T-cell (primary cell): Measurements from ENCODE around the gene MAPK12. TPM values are rescaled to one million over a fixed set of nuclear protein-coding genes. Genes with fewer than 3 reads are reported as not detected.

Experiments
- ATAC-seq, 4 experiments: fragments of 200-7000 bp in 3 of 4; fragments of 150-1000 bp in 1 of 4; cut with Tn5 transposase; replicated peaks in 1 of 4; 1 replicate in 3 of 4; 2 replicates in 1 of 4; pipeline ENCODE4 v1.10.0; 2021; ENCODE audit warnings: moderate library complexity in 3 of 4, mild to moderate bottlenecking in 2 of 4, moderate number of reproducible peaks in 1 of 4
- CTCF ChIA-PET, 2 donors: fragments of 300-600 bp; sonication (Branson Sonifier 250); formaldehyde crosslinking; loops; one replicate each; lab custom pipeline; 2022; ENCODE audit warnings: antibody characterized with exemption in 2 of 2; lab: Charles Lee
- POLR2A ChIA-PET, 2 donors: fragments of 300-600 bp; sonication (Branson Sonifier 250); formaldehyde crosslinking; loops; one replicate each; lab custom pipeline; 2022; ENCODE audit warnings: antibody characterized with exemption in 2 of 2; lab: Charles Lee
- DNase-seq, 35 experiments: peaks; one replicate each; pipeline versions ENCODE4 v3.0.0 to v3.0.0-alpha.2; 2013 to 2023
- H3K27ac ChIP-seq: one replicate; pipeline ENCODE4 v1.5.1; 2013; ENCODE audit warnings: low read length
- H3K27me3 ChIP-seq, 2 experiments: replicated peaks in 1 of 2; 1 replicate in 1 of 2; 2 replicates in 1 of 2; pipeline versions ENCODE4 v1.6.1 to v1.7.0; 2013; ENCODE audit warnings: low read length in 1 of 2, mixed read lengths in 1 of 2; ENCODE audit not compliant: control insufficient read depth in 2 of 2, insufficient read depth in 2 of 2; ENCODE audit errors: extremely low read depth in 1 of 2
- H3K36me3 ChIP-seq, 2 donors: 1 replicate in 1 of 2; 2 replicates in 1 of 2; pipeline versions ENCODE4 v1.6.1 to v1.7.0; 2013; ENCODE audit warnings: low read length in 1 of 2; ENCODE audit not compliant: control insufficient read depth in 2 of 2, insufficient read depth in 1 of 2; ENCODE audit errors: extremely low read depth in 1 of 2
- H3K4me1 ChIP-seq, 2 experiments: 1 replicate in 1 of 2; 2 replicates in 1 of 2; pipeline versions ENCODE4 v1.6.1 to v1.7.0; 2013; ENCODE audit warnings: low read length in 2 of 2, mixed read lengths in 1 of 2; ENCODE audit not compliant: insufficient read depth in 2 of 2, control insufficient read depth in 1 of 2; ENCODE audit errors: extremely low read depth in 1 of 2
- H3K4me3 ChIP-seq, 2 donors: 1 replicate in 1 of 2; 2 replicates in 1 of 2; pipeline versions ENCODE4 v1.5.1 to v1.7.0; 2013; ENCODE audit warnings: mild to moderate bottlenecking in 2 of 2, low read length in 1 of 2, moderate library complexity in 1 of 2; ENCODE audit not compliant: control insufficient read depth in 1 of 2; ENCODE audit errors: extremely low read depth in 1 of 2
- H3K9me3 ChIP-seq: 2 replicates; pipeline ENCODE4 v1.7.0; 2013
- H3K27ac Mint-ChIP-seq, 2 donors: one replicate each; pipeline ENCODE4 v1.8.0; 2020 to 2021; ENCODE audit warnings: mild to moderate bottlenecking in 2 of 2, mixed read lengths in 2 of 2
- H3K27me3 Mint-ChIP-seq, 2 donors: one replicate each; pipeline ENCODE4 v1.8.0; 2021 to 2022; ENCODE audit warnings: mixed read lengths in 2 of 2
- H3K36me3 Mint-ChIP-seq: one replicate; pipeline ENCODE4 v1.8.0; 2021; ENCODE audit warnings: mixed read lengths
- H3K4me1 Mint-ChIP-seq, 3 donors: one replicate each; pipeline ENCODE4 v1.8.0; 2020 to 2022; ENCODE audit warnings: mixed read lengths in 3 of 3, mild to moderate bottlenecking in 1 of 3
- H3K4me3 Mint-ChIP-seq, 3 donors: one replicate each; pipeline ENCODE4 v1.8.0; 2020 to 2022; ENCODE audit warnings: mild to moderate bottlenecking in 3 of 3, mixed read lengths in 3 of 3, moderate library complexity in 3 of 3
- H3K9me3 Mint-ChIP-seq, 3 donors: one replicate each; pipeline ENCODE4 v1.8.0; 2020 to 2022; ENCODE audit warnings: mixed read lengths in 3 of 3
- WGBS: methylation state at CpG from one replicate; pipeline ENCODE4 v1.1.5; 2013; ENCODE audit warnings: missing lambda C conversion rate; ENCODE audit not compliant: insufficient coverage; 5-methylcytosine and 5-hydroxymethylcytosine counted together
- total RNA-seq, 35 experiments: library from RNA in 6 of 35; stranded (reverse) in 6 of 35; fragments of 120-200 nt in 1 of 35; gene quantifications; one replicate each; pipeline versions ENCODE4 v1.2.1 to v1.2.4 and lab custom pipeline; 2013 to 2026

The MAPK12 gene
- total RNA-seq, 5 donors from 2014 or later (not counting 1 experiment from before 2014, with no cell fraction given) = 1.7 to 3.1 (median 2.9) TPM

- Histone ChIP-seq H3K9me3 (no peaks in the 10 kb centered on the region), H3K4me3 (no peak overlapping the region), H3K4me1 (no peaks in the 10 kb centered on the region), H3K27ac (no peak overlapping the region), H3K27me3 (no peaks in the 10 kb centered on the region), H3K36me3 (peaks cover 41 to 79% of the 10 kb centered on the region in 2 donors)
- WGBS = 95% methylated on average over 20 of the region's 25 CpGs
- Mint-ChIP-seq H3K27me3 (no peaks in the 10 kb centered on the region), H3K36me3 (peaks cover 31% of the 10 kb centered on the region), H3K27ac (no peak overlapping the region), H3K9me3 (no peaks in the 10 kb centered on the region), H3K4me3 (no peak overlapping the region), H3K4me1 (peaks cover 0 to 2% (median under 1%) of the 10 kb centered on the region in 3 donors)
- ATAC-seq (no peak), DNase-seq (no peak)
- CTCF ChIA-PET = no interaction called here
- POLR2A ChIA-PET = no interaction called here
Measured at GRCh38 chr22:50219800-50220602, 41.5 kb downstream of the MAPK12 start.

- H3K4me3 ChIP-seq = no peak overlapping the region
- CTCF ChIA-PET = interaction anchor here in 1 of 2 donors (0.6 kb wide), 1 partner anchor 14 kb away, joined by 6 read pairs; no protein-coding TSS in a partner anchor
- Mint-ChIP-seq H3K4me1 (peaks cover 0 to 8% (median 4%) of the 10 kb centered on the region in 3 donors), H3K4me3 (no peak overlapping the region), H3K36me3 (peaks cover 33% of the 10 kb centered on the region), H3K27me3 (no peaks in the 10 kb centered on the region), H3K9me3 (no peaks in the 10 kb centered on the region), H3K27ac (no peak overlapping the region)
- ATAC-seq = peak in 1 of 4 experiments; percentile 26
- H3K36me3 ChIP-seq = peaks cover 37 to 78% of the 10 kb centered on the region in 2 donors
- no peak for DNase-seq
- POLR2A ChIA-PET = no interaction called here
- H3K27ac ChIP-seq = no peak overlapping the region
- no peaks in the 10 kb centered on the region for H3K27me3 ChIP-seq
- no peaks in the 10 kb centered on the region for H3K4me1 ChIP-seq
- H3K9me3 ChIP-seq = no peaks in the 10 kb centered on the region
- 87% methylated on average over 42 of the region's 42 CpGs for WGBS
Measured at GRCh38 chr22:50218996-50219727, 42.3 kb downstream of the MAPK12 start.

- POLR2A ChIA-PET = no interaction called here
- H3K27me3 ChIP-seq = no peaks in the 10 kb centered on the region
- DNase-seq (no peak), ATAC-seq (peak in 2 of 4 experiments; percentile 12 to 14)
- Mint-ChIP-seq H3K9me3 (no peaks in the 10 kb centered on the region), H3K27me3 (no peaks in the 10 kb centered on the region), H3K27ac (no peak overlapping the region), H3K4me1 (peaks cover 4 to 8% (median 8%) of the 10 kb centered on the region in 3 donors), H3K4me3 (no peak overlapping the region), H3K36me3 (peaks cover 32% of the 10 kb centered on the region)
- H3K4me3 ChIP-seq = no peak overlapping the region
- 92% methylated on average over 40 of the region's 43 CpGs for WGBS
- no peak overlapping the region for H3K27ac ChIP-seq
- no peaks in the 10 kb centered on the region for H3K4me1 ChIP-seq
- peaks cover 32 to 71% of the 10 kb centered on the region in 2 donors for H3K36me3 ChIP-seq
- H3K9me3 ChIP-seq = no peaks in the 10 kb centered on the region
- CTCF ChIA-PET = interaction anchor here in 1 of 2 donors (0.6 kb wide), 1 partner anchor 13 kb away, joined by 6 read pairs; no protein-coding TSS in a partner anchor
Measured at GRCh38 chr22:50218153-50218995, 43.1 kb downstream of the MAPK12 start.

- WGBS = 94% methylated on average over 18 of the region's 21 CpGs
- no peaks in the 10 kb centered on the region for H3K4me1 ChIP-seq
- no peaks in the 10 kb centered on the region for H3K9me3 ChIP-seq
- no peaks in the 10 kb centered on the region for H3K27me3 ChIP-seq
- H3K27ac ChIP-seq = no peak overlapping the region
- Mint-ChIP-seq H3K27me3 (no peaks in the 10 kb centered on the region), H3K27ac (no peak overlapping the region), H3K4me3 (no peak overlapping the region), H3K9me3 (no peaks in the 10 kb centered on the region), H3K4me1 (peaks cover 9 to 16% (median 14%) of the 10 kb centered on the region in 3 donors), H3K36me3 (peaks cover 33% of the 10 kb centered on the region)
- CTCF ChIA-PET = no interaction called here
- POLR2A ChIA-PET = no interaction called here
- peak in 1 of 4 experiments; percentile 7 for ATAC-seq
- no peak overlapping the region for H3K4me3 ChIP-seq
- DNase-seq = no peak
- peaks cover 27 to 70% of the 10 kb centered on the region in 2 donors for H3K36me3 ChIP-seq
Measured at GRCh38 chr22:50217543-50218152, 43.8 kb downstream of the MAPK12 start.

GRCh38 chr22:50216684-50217520, 44.6 kb downstream of the MAPK12 start:
- peaks cover 35% of the 10 kb centered on the region for H3K36me3 Mint-ChIP-seq
- ChIA-PET CTCF (no interaction called here), POLR2A (no interaction called here)
- H3K4me3 Mint-ChIP-seq = no peak overlapping the region
- H3K9me3 Mint-ChIP-seq = no peaks in the 10 kb centered on the region
- DNase-seq (no peak), ATAC-seq (peak in 2 of 4 experiments; percentile 6 to 9)
- Histone ChIP-seq H3K9me3 (no peaks in the 10 kb centered on the region), H3K27me3 (no peaks in the 10 kb centered on the region), H3K36me3 (peaks cover 22 to 68% of the 10 kb centered on the region in 2 donors), H3K4me1 (no peaks in the 10 kb centered on the region), H3K27ac (no peak overlapping the region), H3K4me3 (no peak overlapping the region)
- no peaks in the 10 kb centered on the region for H3K27me3 Mint-ChIP-seq
- 97% methylated on average over 56 of the region's 57 CpGs for WGBS
- no peak overlapping the region for H3K27ac Mint-ChIP-seq
- H3K4me1 Mint-ChIP-seq = peaks cover 15 to 17% (median 16%) of the 10 kb centered on the region in 3 donors
